Ureter (tissue), 1 donor: Measurements from ENCODE around the gene QSOX2. TPM values are rescaled to one million over a fixed set of nuclear protein-coding genes. Genes with fewer than 3 reads are reported as not detected.

Experiments
- DNase-seq: peaks from one replicate; pipeline ENCODE4 v3.0.0-alpha.2; 2020; ENCODE audit warnings: low spot score
- total RNA-seq: library from RNA; stranded (reverse); gene quantifications from one replicate; pipeline ENCODE4 v1.2.4, GENCODE V29; 2023
- donor health status: DM: yes; HTN: yes; CAD: no.

The QSOX2 gene
- total RNA-seq, 1 donor from 2014 or later: 12.8 TPM

- DNase-seq: no peak
Measured at GRCh38 chr9:136203408-136204144, 42.0 kb downstream of the QSOX2 start.

GRCh38 chr9:136202454-136203407 is 42.9 kb downstream of the QSOX2 start:
- DNase-seq: no peak

GRCh38 chr9:136201609-136202453 is 43.8 kb downstream of the QSOX2 start:
- no peak for DNase-seq

GRCh38 chr9:136201174-136201573 is 44.4 kb downstream of the QSOX2 start:
- no peak for DNase-seq

GRCh38 chr9:136200424-136200823 is 45.2 kb downstream of the QSOX2 start:
- DNase-seq: no peak

- DNase-seq: no peak
Measured at GRCh38 chr9:136199391-136200288, 46.0 kb downstream of the QSOX2 start.

GRCh38 chr9:136198605-136199083 is 47.0 kb downstream of the QSOX2 start:
- DNase-seq: no peak

GRCh38 chr9:136197930-136198604 is 47.5 kb downstream of the QSOX2 start:
- no peak for DNase-seq

- DNase-seq: no peak
Measured at GRCh38 chr9:136197084-136197875, 48.3 kb downstream of the QSOX2 start.

GRCh38 chr9:136196404-136197083 is 49.1 kb downstream of the QSOX2 start:
- DNase-seq: no peak

- no peak for DNase-seq
Measured at GRCh38 chr9:136194540-136194939, 51.1 kb downstream of the QSOX2 start.

GRCh38 chr9:136193891-136194279 is 51.7 kb downstream of the QSOX2 start:
- no peak for DNase-seq

- no peak for DNase-seq
Measured at GRCh38 chr9:136193127-136193890, 52.3 kb downstream of the QSOX2 start.

- DNase-seq: no peak
Measured at GRCh38 chr9:136192289-136193126, 53.1 kb downstream of the QSOX2 start.

- DNase-seq: no peak
Measured at GRCh38 chr9:136191960-136192286, 53.7 kb downstream of the QSOX2 start.

- no peak for DNase-seq
Measured at GRCh38 chr9:136191099-136191959, 54.3 kb downstream of the QSOX2 start.
